ENCODE measurements around the gene GH2. TPM values are rescaled to one million over a fixed set of nuclear protein-coding genes. Genes with fewer than 3 reads are reported as not detected.
"Not testable (repeated sequence)": the region's sequence is repeated elsewhere in the genome, so short reads cannot be mapped to it uniquely, and the experiment has no call there.

GH2 gene
- total RNA-seq, 2 donors from 2014 or later = not detected

DNA sequence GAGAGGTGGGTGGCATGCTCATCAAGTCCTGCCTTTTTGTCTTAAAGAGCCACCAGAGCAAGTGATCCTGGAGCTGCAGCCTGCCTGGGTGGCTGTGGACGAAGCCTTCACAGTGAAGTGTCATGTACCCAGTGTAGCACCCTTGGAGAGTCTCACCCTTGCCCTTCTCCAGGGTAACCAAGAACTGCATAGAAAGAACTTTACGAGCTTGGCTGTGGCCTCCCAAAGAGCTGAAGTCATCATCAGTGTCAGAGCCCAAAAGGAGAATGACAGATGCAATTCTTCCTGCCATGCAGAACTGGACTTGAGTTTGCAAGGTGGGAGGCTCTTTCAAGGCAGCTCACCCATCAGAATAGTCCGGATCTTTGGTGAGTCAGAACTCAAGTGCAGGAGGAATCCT, 22.5 kb downstream of the GH2 start:
- ATAC-seq (ENCODE audit: insufficient number of reproducible peaks, low FRiP score, low read depth) (no peak), DNase-seq (ENCODE audit: low spot score) (no peak)
- Histone ChIP-seq H3K4me1 (ENCODE audit: control insufficient read depth in 1 of 2, low read depth in 2 of 2) (no peaks in the 10 kb centered on the region), H3K9me3 (no peaks in the 10 kb centered on the region), H3K27me3 (replicated peaks; ENCODE audit: insufficient read depth) (no peaks in the 10 kb centered on the region), H3K36me3 (no peaks in the 10 kb centered on the region), H3K4me3 (no peak overlapping the region), H3K27ac (no peak overlapping the region)
- TF ChIP-seq, protein P1, sequence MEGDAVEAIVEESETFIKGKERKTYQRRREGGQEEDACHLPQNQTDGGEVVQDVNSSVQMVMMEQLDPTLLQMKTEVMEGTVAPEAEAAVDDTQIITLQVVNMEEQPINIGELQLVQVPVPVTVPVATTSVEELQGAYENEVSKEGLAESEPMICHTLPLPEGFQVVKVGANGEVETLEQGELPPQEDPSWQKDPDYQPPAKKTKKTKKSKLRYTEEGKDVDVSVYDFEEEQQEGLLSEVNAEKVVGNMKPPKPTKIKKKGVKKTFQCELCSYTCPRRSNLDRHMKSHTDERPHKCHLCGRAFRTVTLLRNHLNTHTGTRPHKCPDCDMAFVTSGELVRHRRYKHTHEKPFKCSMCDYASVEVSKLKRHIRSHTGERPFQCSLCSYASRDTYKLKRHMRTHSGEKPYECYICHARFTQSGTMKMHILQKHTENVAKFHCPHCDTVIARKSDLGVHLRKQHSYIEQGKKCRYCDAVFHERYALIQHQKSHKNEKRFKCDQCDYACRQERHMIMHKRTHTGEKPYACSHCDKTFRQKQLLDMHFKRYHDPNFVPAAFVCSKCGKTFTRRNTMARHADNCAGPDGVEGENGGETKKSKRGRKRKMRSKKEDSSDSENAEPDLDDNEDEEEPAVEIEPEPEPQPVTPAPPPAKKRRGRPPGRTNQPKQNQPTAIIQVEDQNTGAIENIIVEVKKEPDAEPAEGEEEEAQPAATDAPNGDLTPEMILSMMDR (IDR thresholded peaks at IDR 0.05) = no peak

DNA sequence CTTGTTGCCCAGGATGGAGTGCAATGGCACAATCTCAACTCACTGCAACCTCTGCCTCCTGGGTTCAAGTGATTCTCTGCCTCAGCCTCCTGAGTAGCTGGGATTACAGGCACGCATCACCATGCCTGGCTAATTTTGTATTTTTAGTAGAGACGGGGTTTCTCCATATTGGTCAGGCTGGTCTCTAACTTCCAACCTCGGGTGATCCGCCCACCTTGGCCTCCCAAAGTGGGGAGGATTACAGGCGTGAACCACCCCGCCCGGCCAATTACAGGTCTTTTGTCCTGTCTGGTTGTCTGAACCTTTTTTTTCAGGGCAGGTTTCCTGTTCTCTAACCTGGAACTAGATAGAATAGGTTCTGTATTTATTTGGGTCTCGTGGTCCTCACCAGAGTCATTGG, 25.3 kb downstream of the GH2 start:
- not testable (repeated sequence) for ATAC-seq (ENCODE audit: insufficient number of reproducible peaks, low FRiP score, low read depth); H3K27ac ChIP-seq; H3K36me3 ChIP-seq; H3K4me1 ChIP-seq (ENCODE audit: control insufficient read depth in 1 of 2, low read depth in 2 of 2); DNase-seq (ENCODE audit: low spot score); H3K27me3 ChIP-seq (replicated peaks; ENCODE audit: insufficient read depth); H3K4me3 ChIP-seq; H3K9me3 ChIP-seq

DNA sequence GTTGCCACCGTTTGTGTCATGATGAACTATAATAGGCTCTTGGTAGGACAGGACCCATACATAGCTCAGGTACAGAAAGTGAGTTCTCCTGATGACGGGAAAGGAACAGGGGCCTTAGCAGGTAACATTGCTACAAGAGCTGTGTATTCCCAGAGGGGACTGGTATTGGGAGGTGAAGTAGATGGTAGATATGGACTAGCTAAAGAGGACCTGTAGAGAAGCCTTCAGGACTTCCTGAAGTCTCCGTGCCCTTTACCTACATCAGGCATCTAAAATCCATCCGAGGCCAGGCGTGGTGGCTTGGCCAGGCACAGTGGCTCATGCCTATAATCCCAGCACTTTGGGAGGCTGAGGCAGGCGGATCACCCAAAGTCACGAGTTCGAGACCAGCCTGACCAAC, 26.6 kb downstream of the GH2 start:
- no peak for ATAC-seq (ENCODE audit: insufficient number of reproducible peaks, low FRiP score, low read depth)
- Histone ChIP-seq H3K4me1 (ENCODE audit: control insufficient read depth in 1 of 2, low read depth in 2 of 2) (no peaks in the 10 kb centered on the region), H3K9me3 (no peaks in the 10 kb centered on the region), H3K36me3 (no peaks in the 10 kb centered on the region), H3K4me3 (no peak overlapping the region), H3K27ac (no peak overlapping the region), H3K27me3 (replicated peaks; ENCODE audit: insufficient read depth) (no peaks in the 10 kb centered on the region)
- DNase-seq (ENCODE audit: low spot score) = no peak
- TF ChIP-seq, protein P1 (IDR thresholded peaks at IDR 0.05) = no peak

DNA sequence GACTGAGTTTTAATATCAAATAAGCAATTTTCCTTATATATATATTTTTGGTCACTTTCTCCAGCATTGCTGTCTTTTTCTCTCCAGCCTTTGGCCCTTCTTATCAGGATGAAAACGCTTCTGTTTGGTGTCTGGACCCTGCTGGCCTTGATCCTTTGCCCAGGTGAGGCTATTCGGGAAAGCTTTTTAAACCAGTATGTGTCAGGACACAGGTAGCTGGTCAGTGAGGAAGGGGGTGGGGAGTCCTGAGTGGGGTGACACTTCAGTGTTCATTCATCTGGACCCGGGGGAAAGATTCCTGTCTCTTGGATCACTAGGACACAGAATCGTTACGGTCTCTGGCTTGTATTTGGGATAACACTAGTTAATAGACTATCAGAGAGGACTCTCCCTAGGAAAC, 27.0 kb downstream of the GH2 start:
- peaks cover 0 to under 1% of the 10 kb centered on the region in 2 donors for H3K4me1 ChIP-seq (ENCODE audit: control insufficient read depth in 1 of 2, low read depth in 2 of 2)
- H3K4me3 ChIP-seq = no peak overlapping the region
- H3K27ac ChIP-seq = no peak overlapping the region
- no peaks in the 10 kb centered on the region for H3K9me3 ChIP-seq
- TF ChIP-seq, protein P1 (IDR thresholded peaks at IDR 0.05) = no peak
- no peaks in the 10 kb centered on the region for H3K27me3 ChIP-seq (replicated peaks; ENCODE audit: insufficient read depth)
- ATAC-seq (ENCODE audit: insufficient number of reproducible peaks, low FRiP score, low read depth) (no peak), DNase-seq (ENCODE audit: low spot score) (no peak)
- H3K36me3 ChIP-seq = no peaks in the 10 kb centered on the region

DNA sequence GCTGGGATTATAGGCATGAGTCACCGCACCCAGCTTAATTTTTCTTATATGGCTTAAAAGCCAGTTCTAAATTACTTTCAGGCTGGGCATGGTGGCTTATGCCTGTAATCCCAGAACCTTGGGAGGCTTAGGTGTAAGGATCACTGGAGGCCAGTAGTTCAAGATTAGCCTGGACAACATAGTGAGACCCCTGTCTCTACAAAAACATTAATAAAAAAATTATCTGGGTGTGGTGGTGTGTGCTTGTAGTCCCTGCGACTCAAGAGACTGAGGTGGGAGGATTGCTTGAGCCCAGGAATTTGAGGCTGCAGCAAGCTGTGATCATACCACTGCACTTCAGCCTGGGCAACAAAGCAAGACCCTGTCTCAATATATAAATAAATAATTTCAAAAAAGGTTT, 28.5 kb downstream of the GH2 start:
- TF ChIP-seq, protein P1 (IDR thresholded peaks at IDR 0.05) = no peak
- DNase-seq (ENCODE audit: low spot score) (no peak), ATAC-seq (ENCODE audit: insufficient number of reproducible peaks, low FRiP score, low read depth) (no peak)
- H3K4me1 ChIP-seq (ENCODE audit: control insufficient read depth in 1 of 2, low read depth in 2 of 2) = peaks cover 0 to 11% of the 10 kb centered on the region in 2 donors
- H3K27ac ChIP-seq = no peak overlapping the region
- H3K36me3 ChIP-seq = no peaks in the 10 kb centered on the region
- no peaks in the 10 kb centered on the region for H3K9me3 ChIP-seq
- no peak overlapping the region for H3K4me3 ChIP-seq
- H3K27me3 ChIP-seq (replicated peaks; ENCODE audit: insufficient read depth) = no peaks in the 10 kb centered on the region

DNA sequence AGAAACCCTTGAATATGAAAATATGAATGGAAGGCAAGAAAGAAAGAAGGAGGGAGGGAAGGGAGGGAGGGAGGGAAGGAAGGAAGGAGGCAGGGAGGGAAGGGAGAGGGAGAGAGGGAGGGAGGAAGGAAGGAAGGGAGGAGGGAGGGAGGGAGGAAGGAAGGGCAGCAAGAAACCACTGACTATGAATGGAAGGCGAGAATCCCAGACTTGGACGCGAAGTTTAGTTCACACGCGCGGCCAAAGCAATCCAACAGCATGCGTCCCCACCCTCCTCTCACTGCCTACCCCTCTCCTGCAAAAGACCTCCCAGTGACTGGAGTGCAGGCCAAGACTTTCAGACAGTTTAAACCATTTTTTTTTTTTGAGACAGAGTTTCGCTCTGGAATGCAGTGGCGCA, 31.3 kb downstream of the GH2 start:
- TF ChIP-seq, protein P1 (IDR thresholded peaks at IDR 0.05) = no peak
- no peak overlapping the region for H3K4me3 ChIP-seq
- H3K9me3 ChIP-seq = no peaks in the 10 kb centered on the region
- no peaks in the 10 kb centered on the region for H3K36me3 ChIP-seq
- no peaks in the 10 kb centered on the region for H3K27me3 ChIP-seq (replicated peaks; ENCODE audit: insufficient read depth)
- no peak overlapping the region for H3K27ac ChIP-seq
- peaks cover 0 to 12% of the 10 kb centered on the region in 2 donors for H3K4me1 ChIP-seq (ENCODE audit: control insufficient read depth in 1 of 2, low read depth in 2 of 2)
- DNase-seq (ENCODE audit: low spot score) = no peak
- no peak for ATAC-seq (ENCODE audit: insufficient number of reproducible peaks, low FRiP score, low read depth)
